ENCODE data around the gene FARS2.

FARS2 gene

DNA sequence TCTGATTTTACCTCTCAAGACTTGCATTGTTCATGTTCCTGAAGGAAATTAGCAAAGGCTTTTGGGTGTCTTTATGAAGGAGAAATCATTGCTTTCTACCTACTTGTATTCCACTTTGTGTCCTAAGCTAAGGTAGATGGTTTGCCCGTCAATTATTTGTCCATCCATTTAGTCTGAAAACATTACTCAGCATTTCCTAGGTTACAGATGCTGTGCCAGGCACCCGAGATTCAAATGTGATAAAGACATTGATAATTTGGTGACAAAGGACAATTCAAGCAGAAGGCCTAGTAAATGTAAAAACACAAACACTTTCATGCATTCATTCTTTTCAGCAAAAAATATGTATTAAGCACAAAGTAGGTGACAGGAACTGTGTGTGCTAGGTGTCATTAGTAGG, 251.1 kb downstream of the FARS2 start:
- H3K4me3 ChIP-seq (ENCODE audit: low read depth, low read length), result no peak overlapping the region
- no peak for TF ChIP-seq CTCF (IDR thresholded peaks at IDR 0.05; ENCODE audit: low read depth, low read length)

- H3K4me3 ChIP-seq (ENCODE audit: low read depth, low read length), result no peak overlapping the region
- TF ChIP-seq CTCF (IDR thresholded peaks at IDR 0.05; ENCODE audit: low read depth, low read length), result no peak
These were observed 252.1 kb downstream of the FARS2 start for GRCh38 chr6:5513408-5513807.

- TF ChIP-seq CTCF (IDR thresholded peaks at IDR 0.05; ENCODE audit: low read depth, low read length), result no peak
- no peak overlapping the region for H3K4me3 ChIP-seq (ENCODE audit: low read depth, low read length)
These were observed 253.0 kb downstream of the FARS2 start for GRCh38 chr6:5514353-5514752.

DNA sequence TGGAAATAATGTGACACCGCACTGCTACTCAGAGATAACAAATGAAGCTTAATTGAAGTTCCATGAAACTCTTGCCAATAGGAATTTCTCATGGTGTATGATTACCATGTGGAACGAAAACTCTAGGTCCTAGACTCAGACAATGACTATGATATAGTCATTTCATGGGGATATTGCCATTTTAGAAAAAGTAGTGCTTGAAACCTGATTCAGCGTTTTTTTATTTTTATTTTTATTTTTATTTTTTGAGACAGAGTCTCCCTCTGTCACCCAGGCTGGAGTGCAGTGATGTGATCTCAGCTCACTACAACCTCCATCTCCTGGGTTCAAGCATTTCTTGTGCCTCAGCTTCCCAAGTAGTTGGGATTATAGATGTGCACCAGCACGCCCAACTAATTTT, 253.9 kb downstream of the FARS2 start:
- H3K4me3 ChIP-seq (ENCODE audit: low read depth, low read length), result no peak overlapping the region
- TF ChIP-seq CTCF (IDR thresholded peaks at IDR 0.05; ENCODE audit: low read depth, low read length), result no peak

DNA sequence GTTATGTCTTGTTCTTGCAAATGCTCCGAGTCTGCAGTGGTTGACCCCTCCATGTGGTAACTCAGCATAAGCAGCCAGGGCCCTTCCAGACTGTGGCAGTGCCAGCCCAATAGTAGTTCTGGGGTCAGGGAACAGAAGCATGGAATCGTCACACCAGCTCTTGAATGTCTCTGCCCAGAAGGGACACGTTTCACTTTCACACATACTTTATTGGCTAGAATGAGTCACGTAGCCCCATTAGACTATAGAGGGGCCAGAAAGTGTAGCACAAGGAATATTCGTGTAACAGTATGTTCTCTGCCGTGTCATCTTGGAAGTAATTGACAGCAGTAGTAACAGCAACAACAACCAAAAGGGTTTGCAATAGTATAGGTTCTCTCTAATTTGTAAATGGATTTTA, 254.7 kb downstream of the FARS2 start:
- TF ChIP-seq CTCF (IDR thresholded peaks at IDR 0.05; ENCODE audit: low read depth, low read length), result no peak
- H3K4me3 ChIP-seq (ENCODE audit: low read depth, low read length), result no peak overlapping the region

- no peak for TF ChIP-seq CTCF (IDR thresholded peaks at IDR 0.05; ENCODE audit: low read depth, low read length)
- H3K4me3 ChIP-seq (ENCODE audit: low read depth, low read length), result no peak overlapping the region
These were observed 256.5 kb downstream of the FARS2 start for GRCh38 chr6:5517796-5518195.

- H3K4me3 ChIP-seq (ENCODE audit: low read depth, low read length), result no peak overlapping the region
- no peak for TF ChIP-seq CTCF (IDR thresholded peaks at IDR 0.05; ENCODE audit: low read depth, low read length)
These were observed 257.7 kb downstream of the FARS2 start for GRCh38 chr6:5518936-5519491.

Data from WI38 (cell line).